Activated CD4-positive, alpha-beta T cell treated with anti-CD3 and anti-CD28 coated beads, Interleukin-2, amount 10 ng/mL, durations not matched to agents 24 days and 14 days (primary cell): ENCODE data around the gene ANKRD31. TPM values are rescaled to one million over a fixed set of nuclear protein-coding genes. Genes with fewer than 3 reads are reported as not detected.

Experiments
- DNase-seq: peaks from one replicate; pipeline ENCODE4 v3.0.0; 2022
- H3K27ac Mint-ChIP-seq: one replicate; pipeline ENCODE4 v1.8.0; 2022; ENCODE audit warnings: mild to moderate bottlenecking, mixed read lengths
- H3K27me3 Mint-ChIP-seq: one replicate; pipeline ENCODE4 v1.8.0; 2022; ENCODE audit warnings: mixed read lengths
- H3K36me3 Mint-ChIP-seq: one replicate; pipeline ENCODE4 v1.8.0; 2022; ENCODE audit warnings: low read depth, mild to moderate bottlenecking, mixed read lengths
- H3K4me1 Mint-ChIP-seq: one replicate; pipeline ENCODE4 v1.8.0; 2021; ENCODE audit warnings: mixed read lengths
- H3K4me3 Mint-ChIP-seq: one replicate; pipeline ENCODE4 v1.8.0; 2022; ENCODE audit warnings: mild to moderate bottlenecking, moderate library complexity, mixed read lengths
- H3K9me3 Mint-ChIP-seq: one replicate; pipeline ENCODE4 v1.8.0; 2021; ENCODE audit warnings: mixed read lengths
- intact Hi-C: fragments of 100-400 bp; cut with micrococcal nuclease; formaldehyde crosslinking; loops from one replicate; pipeline ENCODE4 v1.15.1; 2023
- total RNA-seq: library from RNA; stranded (reverse); gene quantifications from 2 replicates; pipeline ENCODE4 v1.2.3, GENCODE V29; 2022

Gene ANKRD31
- total RNA-seq, 1 donor from 2014 or later = 0.47 TPM

- no peak for DNase-seq
- Mint-ChIP-seq H3K4me3 (no peak overlapping the region), H3K27me3 (no peaks in the 10 kb centered on the region), H3K9me3 (peaks cover 3% of the 10 kb centered on the region), H3K4me1 (peaks cover 31% of the 10 kb centered on the region), H3K36me3 (peaks cover 32% of the 10 kb centered on the region), H3K27ac (no peak overlapping the region)
- intact Hi-C loops = loop anchor here (10.0 kb wide), 1 partner anchor 70 kb away; no protein-coding TSS in a partner anchor
These were observed 192.3 kb downstream of the ANKRD31 start for GRCh38 chr5:75044406-75044805.

- Mint-ChIP-seq H3K27ac (no peak overlapping the region), H3K4me1 (peaks cover 25% of the 10 kb centered on the region), H3K27me3 (no peaks in the 10 kb centered on the region), H3K36me3 (peaks cover 32% of the 10 kb centered on the region), H3K9me3 (peaks cover 3% of the 10 kb centered on the region), H3K4me3 (no peak overlapping the region)
- intact Hi-C loops = loop anchor here (10.0 kb wide), 1 partner anchor 69 kb away; no protein-coding TSS in a partner anchor
- DNase-seq = no peak
These were observed 192.9 kb downstream of the ANKRD31 start for GRCh38 chr5:75043633-75044264.

- no peak overlapping the region for H3K27ac Mint-ChIP-seq
- no peak overlapping the region for H3K4me3 Mint-ChIP-seq
- H3K4me1 Mint-ChIP-seq = peaks cover 14% of the 10 kb centered on the region
- no peak for DNase-seq
- H3K36me3 Mint-ChIP-seq = peaks cover 34% of the 10 kb centered on the region
- intact Hi-C loops = loop anchor here (10.0 kb wide), 1 partner anchor 68 kb away; no protein-coding TSS in a partner anchor
- peaks cover 3% of the 10 kb centered on the region for H3K9me3 Mint-ChIP-seq
- no peaks in the 10 kb centered on the region for H3K27me3 Mint-ChIP-seq
These were observed 194.2 kb downstream of the ANKRD31 start for GRCh38 chr5:75042522-75042921.

- Mint-ChIP-seq H3K4me3 (no peak overlapping the region), H3K27me3 (no peaks in the 10 kb centered on the region), H3K4me1 (peaks cover 21% of the 10 kb centered on the region), H3K36me3 (peaks cover 27% of the 10 kb centered on the region), H3K27ac (no peak overlapping the region), H3K9me3 (peaks cover 3% of the 10 kb centered on the region)
- intact Hi-C loops = loop anchor here (10.0 kb wide), 1 partner anchor 66 kb away; no protein-coding TSS in a partner anchor
- no peak for DNase-seq
These were observed 195.7 kb downstream of the ANKRD31 start for GRCh38 chr5:75040973-75041372.

DNA sequence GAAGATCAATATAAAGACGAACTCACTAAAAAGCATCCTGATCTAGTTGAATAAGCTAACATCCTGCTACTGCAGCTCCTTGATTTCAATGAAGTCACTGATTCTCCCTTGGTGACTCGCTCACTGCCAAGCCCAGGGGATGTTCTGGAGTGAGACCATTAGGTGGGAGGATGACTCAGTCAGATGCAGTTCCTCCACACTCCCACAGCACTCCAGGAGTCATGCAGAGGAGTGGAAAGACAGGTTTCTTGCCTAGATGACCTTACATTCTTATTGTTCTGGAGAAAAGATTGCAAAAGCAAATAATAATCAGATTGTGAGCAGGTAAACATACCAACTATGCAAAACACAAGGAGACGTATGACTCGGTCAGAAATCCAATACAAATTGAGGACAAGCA, 199.6 kb downstream of the ANKRD31 start:
- no peak overlapping the region for H3K27ac Mint-ChIP-seq
- peaks cover 5% of the 10 kb centered on the region for H3K36me3 Mint-ChIP-seq
- no peaks in the 10 kb centered on the region for H3K27me3 Mint-ChIP-seq
- no peaks in the 10 kb centered on the region for H3K9me3 Mint-ChIP-seq
- no peak for DNase-seq
- intact Hi-C loops = no loop called here
- no peak overlapping the region for H3K4me3 Mint-ChIP-seq
- H3K4me1 Mint-ChIP-seq = peaks cover 19% of the 10 kb centered on the region

DNA sequence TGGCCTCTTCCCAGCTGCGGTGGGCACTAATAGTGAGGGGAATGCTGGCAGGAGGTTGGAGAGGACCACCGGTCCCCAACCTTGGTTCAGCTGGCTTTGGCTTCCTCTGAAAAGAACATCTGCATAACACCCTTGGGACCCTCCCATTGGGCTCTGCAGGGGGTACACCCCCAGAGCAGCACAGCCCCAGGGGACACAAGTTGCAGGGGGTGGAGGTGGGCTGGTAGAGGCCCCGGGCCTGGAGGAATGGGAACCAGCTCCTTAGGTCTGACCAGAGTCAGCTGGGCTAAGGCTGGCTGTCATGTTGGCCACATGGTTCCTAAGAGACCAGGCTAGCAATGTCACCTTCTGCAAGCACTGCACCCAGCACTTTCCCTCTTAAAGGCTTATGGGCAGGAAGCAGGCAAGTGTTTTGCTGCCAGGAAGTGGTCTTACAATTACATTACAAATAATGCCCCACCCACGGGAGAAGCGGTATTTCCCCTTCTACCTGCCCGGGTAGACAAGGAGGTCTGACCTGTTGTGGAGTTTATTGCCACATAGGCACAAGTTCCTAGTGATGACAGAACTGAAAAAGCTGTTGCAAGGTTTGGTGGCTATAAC, 202.4 kb downstream of the ANKRD31 start:
- H3K27me3 Mint-ChIP-seq = no peaks in the 10 kb centered on the region
- H3K4me1 Mint-ChIP-seq = peaks cover 19% of the 10 kb centered on the region
- DNase-seq = peak; percentile 81
- no peak overlapping the region for H3K4me3 Mint-ChIP-seq
- intact Hi-C loops = no loop called here
- H3K36me3 Mint-ChIP-seq = peaks cover 3% of the 10 kb centered on the region
- H3K9me3 Mint-ChIP-seq = no peaks in the 10 kb centered on the region
- no peak overlapping the region for H3K27ac Mint-ChIP-seq

GRCh38 chr5:75031366-75031765, 205.3 kb downstream of the ANKRD31 start:
- peaks cover 16% of the 10 kb centered on the region for H3K4me1 Mint-ChIP-seq
- no peak for DNase-seq
- H3K36me3 Mint-ChIP-seq = peaks cover 2% of the 10 kb centered on the region
- no peak overlapping the region for H3K27ac Mint-ChIP-seq
- intact Hi-C loops = no loop called here
- H3K4me3 Mint-ChIP-seq = no peak overlapping the region
- no peaks in the 10 kb centered on the region for H3K9me3 Mint-ChIP-seq
- H3K27me3 Mint-ChIP-seq = no peaks in the 10 kb centered on the region

DNA sequence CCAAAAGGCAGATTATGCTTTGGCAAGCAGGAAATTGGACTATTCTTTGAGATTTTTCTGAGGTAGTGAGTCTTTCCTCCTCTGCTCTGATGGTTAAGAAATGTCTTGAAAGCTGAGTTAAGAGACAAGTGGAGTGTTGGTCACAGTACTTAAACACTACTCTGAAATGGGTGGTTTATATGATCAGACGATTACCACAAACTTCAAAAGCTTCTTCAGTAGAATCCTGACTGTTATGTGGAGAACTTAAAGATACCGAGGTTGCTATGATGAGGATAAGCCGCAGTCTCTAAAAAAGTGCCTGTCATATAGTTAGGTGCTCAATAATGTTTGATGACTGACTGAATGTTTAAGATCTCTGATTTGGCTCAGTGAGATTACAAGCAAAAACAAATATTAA, 208.6 kb downstream of the ANKRD31 start:
- peaks cover 13% of the 10 kb centered on the region for H3K4me1 Mint-ChIP-seq
- no peaks in the 10 kb centered on the region for H3K9me3 Mint-ChIP-seq
- no peak overlapping the region for H3K27ac Mint-ChIP-seq
- H3K27me3 Mint-ChIP-seq = peaks cover 2% of the 10 kb centered on the region
- no peaks in the 10 kb centered on the region for H3K36me3 Mint-ChIP-seq
- no peak for DNase-seq
- intact Hi-C loops = no loop called here
- H3K4me3 Mint-ChIP-seq = no peak overlapping the region

DNA sequence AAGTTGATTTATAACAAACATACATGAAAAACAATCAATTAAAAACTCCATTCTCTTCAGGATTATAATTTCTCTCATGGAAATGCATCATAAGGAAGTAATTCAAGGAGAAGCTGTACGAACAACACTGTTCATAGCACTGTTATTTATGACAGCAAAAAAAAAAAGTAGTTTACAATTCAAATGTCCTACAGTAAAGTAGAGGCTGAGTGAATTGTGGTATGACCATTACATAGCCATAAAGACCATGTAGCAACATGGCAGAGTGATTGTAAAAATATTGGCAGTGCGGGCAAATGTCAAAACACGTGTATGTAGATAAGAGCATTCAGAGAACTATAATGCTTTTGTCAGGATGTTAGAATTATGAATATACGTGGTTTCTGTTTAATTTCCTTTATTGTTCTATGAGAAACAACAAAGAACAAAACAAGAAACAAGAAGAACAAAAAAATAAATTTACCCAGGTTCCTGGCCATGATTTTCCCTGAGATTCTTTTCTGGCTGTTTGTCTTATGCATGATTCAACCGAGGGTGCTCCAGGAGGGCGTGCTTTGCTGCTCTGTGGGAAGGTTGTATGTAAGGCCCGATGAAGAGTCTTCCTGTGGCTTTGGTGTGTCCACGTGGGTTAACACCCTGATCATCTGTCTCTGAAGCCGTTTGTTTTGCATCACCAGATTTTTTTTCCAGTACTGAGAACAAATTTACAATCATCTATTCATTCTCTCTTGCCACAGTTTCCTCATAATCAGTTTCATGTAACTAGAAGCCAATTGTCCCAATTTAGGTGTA, 213.1 kb downstream of the ANKRD31 start:
- Mint-ChIP-seq H3K36me3 (no peaks in the 10 kb centered on the region), H3K9me3 (no peaks in the 10 kb centered on the region), H3K4me3 (no peak overlapping the region), H3K27me3 (peaks cover 2% of the 10 kb centered on the region), H3K4me1 (peaks cover 17% of the 10 kb centered on the region), H3K27ac (no peak overlapping the region)
- peak; percentile 69 for DNase-seq
- intact Hi-C loops = no loop called here

- H3K9me3 Mint-ChIP-seq = no peaks in the 10 kb centered on the region
- H3K36me3 Mint-ChIP-seq = no peaks in the 10 kb centered on the region
- H3K4me1 Mint-ChIP-seq = peaks cover 14% of the 10 kb centered on the region
- H3K27me3 Mint-ChIP-seq = peaks cover 2% of the 10 kb centered on the region
- no peak overlapping the region for H3K4me3 Mint-ChIP-seq
- no peak for DNase-seq
- intact Hi-C loops = no loop called here
- H3K27ac Mint-ChIP-seq = no peak overlapping the region
These were observed 214.9 kb downstream of the ANKRD31 start for GRCh38 chr5:75021800-75022199.

GRCh38 chr5:75021219-75021618, 215.5 kb downstream of the ANKRD31 start:
- Mint-ChIP-seq H3K4me3 (no peak overlapping the region), H3K4me1 (peaks cover 14% of the 10 kb centered on the region)
- intact Hi-C loops = no loop called here

GRCh38 chr5:75020016-75020656, 216.5 kb downstream of the ANKRD31 start:
- intact Hi-C loops = no loop called here

More at GRCh38 chr5:75021219-75021618, 215.5 kb downstream of the ANKRD31 start:
- no peak overlapping the region for H3K27ac Mint-ChIP-seq
- peaks cover 2% of the 10 kb centered on the region for H3K27me3 Mint-ChIP-seq
- H3K36me3 Mint-ChIP-seq = no peaks in the 10 kb centered on the region
- DNase-seq = no peak
- no peaks in the 10 kb centered on the region for H3K9me3 Mint-ChIP-seq

GRCh38 chr5:75018805-75019587, 217.7 kb downstream of the ANKRD31 start:
- no peak overlapping the region for H3K4me3 Mint-ChIP-seq
- H3K27ac Mint-ChIP-seq = no peak overlapping the region
- H3K36me3 Mint-ChIP-seq = no peaks in the 10 kb centered on the region
- H3K4me1 Mint-ChIP-seq = peaks cover 11% of the 10 kb centered on the region
- H3K9me3 Mint-ChIP-seq = no peaks in the 10 kb centered on the region
- DNase-seq = no peak
- intact Hi-C loops = no loop called here
- no peaks in the 10 kb centered on the region for H3K27me3 Mint-ChIP-seq

More at GRCh38 chr5:75020016-75020656, 216.5 kb downstream of the ANKRD31 start:
- H3K27ac Mint-ChIP-seq = no peak overlapping the region
- H3K4me3 Mint-ChIP-seq = no peak overlapping the region
- no peaks in the 10 kb centered on the region for H3K9me3 Mint-ChIP-seq
- peaks cover 1% of the 10 kb centered on the region for H3K27me3 Mint-ChIP-seq
- DNase-seq = no peak
- H3K4me1 Mint-ChIP-seq = peaks cover 14% of the 10 kb centered on the region
- H3K36me3 Mint-ChIP-seq = no peaks in the 10 kb centered on the region
